Head of caudate nucleus (tissue), 42 donors: ENCODE data around the gene ADAMTS8.
"Not testable (repeated sequence)": the region's sequence is repeated elsewhere in the genome, so short reads cannot be mapped to it uniquely, and the experiment has no call there.

Experiments
- DNase-seq, 42 donors: peaks; one replicate each; pipeline versions ENCODE4 v3.0.0 to v3.0.0-alpha.2; 2020 to 2021; ENCODE audit warnings: mixed read lengths in 7 of 42
- intact Hi-C: fragments of 100-400 bp; cut with DNase I; formaldehyde crosslinking; loops from one replicate; pipeline ENCODE4 v1.15.0; 2022

The ADAMTS8 gene

GRCh38 chr11:130449310-130449990, 21.0 kb upstream of the ADAMTS8 start:
- intact Hi-C loops: no loop called here

GRCh38 chr11:130448416-130449309, 20.3 kb upstream of the ADAMTS8 start, which contains the start of gene ADAMTS15:
Gene ADAMTS15, plus strand, starts transcription at chr11:130448645. Its CDS starts 329 bp downstream, at chr11:130448974.
- DNase-seq: peak in 30 of 42 donors; percentile 18 to 72 (median 46)
- intact Hi-C loops: no loop called here

More at GRCh38 chr11:130449310-130449990, 21.0 kb upstream of the ADAMTS8 start:
- no peak for DNase-seq

GRCh38 chr11:130448039-130448415, 19.6 kb upstream of the ADAMTS8 start:
- intact Hi-C loops: no loop called here
- no peak for DNase-seq

GRCh38 chr11:130445788-130446187, 17.4 kb upstream of the ADAMTS8 start:
- DNase-seq: no peak
- intact Hi-C loops: no loop called here

DNA sequence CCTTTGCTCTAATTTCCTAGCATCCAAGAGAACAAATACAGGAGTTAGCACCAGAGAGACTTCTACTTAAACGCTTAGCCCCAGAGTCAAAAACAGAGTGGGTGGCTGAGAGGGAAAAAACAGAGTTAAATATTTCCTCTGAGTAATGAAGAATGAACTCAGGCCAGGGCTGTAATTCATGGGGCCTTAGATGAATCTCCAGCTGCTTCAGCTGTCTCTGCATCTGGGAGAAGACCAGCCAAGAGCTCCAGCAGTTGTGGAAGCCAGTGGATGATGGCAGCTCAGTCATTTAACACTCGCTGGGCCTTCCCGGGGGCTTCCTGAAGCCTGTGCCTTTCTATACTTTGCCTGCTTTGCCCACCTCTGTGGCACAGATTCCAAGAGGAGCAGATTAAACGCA, 14.3 kb upstream of the ADAMTS8 start:
- intact Hi-C loops: no loop called here
- DNase-seq: no peak

GRCh38 chr11:130441719-130442118, 13.3 kb upstream of the ADAMTS8 start:
- DNase-seq: no peak
- intact Hi-C loops: no loop called here

- intact Hi-C loops: loop anchor here (10.0 kb wide), 2 partner anchors 225 to 455 kb away; no protein-coding TSS in a partner anchor
- DNase-seq: no peak
These were observed 11.5 kb upstream of the ADAMTS8 start for GRCh38 chr11:130439876-130440275.

- no peak for DNase-seq
- intact Hi-C loops: loop anchor here (10.0 kb wide), 2 partner anchors 226 to 456 kb away; no protein-coding TSS in a partner anchor
These were observed 10.7 kb upstream of the ADAMTS8 start for GRCh38 chr11:130439160-130439519.

- intact Hi-C loops: loop anchor here (10.0 kb wide), 2 partner anchors 226 to 456 kb away; no protein-coding TSS in a partner anchor
- not testable (repeated sequence) for DNase-seq
These were observed 10.2 kb upstream of the ADAMTS8 start for GRCh38 chr11:130438401-130439159.

GRCh38 chr11:130437848-130438247, 9.4 kb upstream of the ADAMTS8 start:
- DNase-seq: no peak
- intact Hi-C loops: loop anchor here (10.0 kb wide), 2 partner anchors 227 to 457 kb away; no protein-coding TSS in a partner anchor

- no peak for DNase-seq
- intact Hi-C loops: loop anchor here (10.0 kb wide), 2 partner anchors 229 to 459 kb away; no protein-coding TSS in a partner anchor
These were observed 7.8 kb upstream of the ADAMTS8 start for GRCh38 chr11:130436171-130436570.

- intact Hi-C loops: loop anchor here (10.0 kb wide), 2 partner anchors 229 to 459 kb away; no protein-coding TSS in a partner anchor
- no peak for DNase-seq
These were observed 7.3 kb upstream of the ADAMTS8 start for GRCh38 chr11:130435671-130436070.

GRCh38 chr11:130434521-130435223, 6.3 kb upstream of the ADAMTS8 start:
- intact Hi-C loops: loop anchor here (1.0 to 10.0 kb wide), 3 partner anchors 230 to 460 kb away; no protein-coding TSS in a partner anchor
- DNase-seq: peak; percentile 57 to 93 (median 86)

- intact Hi-C loops: loop anchor here (10.0 kb wide), 2 partner anchors 231 to 461 kb away; no protein-coding TSS in a partner anchor
- no peak for DNase-seq
These were observed 4.9 kb upstream of the ADAMTS8 start for GRCh38 chr11:130433357-130433756.

DNA sequence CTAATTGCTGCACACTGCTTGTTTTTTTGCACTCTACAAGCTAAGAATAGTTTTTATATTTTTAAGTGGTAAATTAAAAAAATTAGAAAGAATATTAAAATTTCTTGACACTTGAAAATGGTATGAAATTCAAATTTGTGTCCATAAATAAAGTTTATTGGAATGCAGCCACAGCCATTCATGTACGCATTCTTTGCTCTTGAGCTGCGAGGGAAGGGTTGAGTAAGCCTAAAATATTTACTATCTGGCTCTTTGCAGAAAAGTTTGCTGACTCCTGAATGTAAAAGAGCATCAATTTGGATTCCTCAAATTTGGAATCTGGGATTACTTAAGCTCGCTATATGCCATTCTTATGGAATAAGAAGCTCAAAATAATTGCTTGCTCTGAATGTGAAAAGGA, 3.4 kb upstream of the ADAMTS8 start:
- DNase-seq: no peak
- intact Hi-C loops: loop anchor here (10.0 kb wide), 2 partner anchors 233 to 463 kb away; no protein-coding TSS in a partner anchor

DNA sequence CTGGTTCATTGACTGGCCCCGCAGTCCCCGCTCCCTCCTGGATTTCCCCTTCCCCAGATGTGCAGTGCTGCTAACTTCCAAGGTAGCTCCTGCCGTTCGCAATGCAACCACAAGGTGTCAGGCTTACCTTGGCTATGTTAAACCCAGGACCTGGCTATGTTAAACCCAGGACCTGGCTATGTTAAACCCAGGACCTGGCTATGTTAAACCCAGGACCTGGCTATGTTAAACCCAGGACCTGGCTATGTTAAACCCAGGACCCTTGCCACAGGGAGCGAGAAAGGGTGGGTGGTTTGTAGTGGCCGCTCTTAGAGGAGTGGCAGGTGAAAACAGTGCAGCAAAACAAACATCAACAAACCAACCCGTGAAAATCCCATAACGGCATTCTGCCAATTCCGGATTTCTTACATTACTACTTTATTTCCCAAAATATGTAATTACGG, 2.9 kb upstream of the ADAMTS8 start:
- intact Hi-C loops: loop anchor here (10.0 kb wide), 2 partner anchors 233 to 463 kb away; no protein-coding TSS in a partner anchor

GRCh38 chr11:130429983-130430382, 1.6 kb upstream of the ADAMTS8 start:
- intact Hi-C loops: loop anchor here (5.0 to 10.0 kb wide), 3 partner anchors 38 to 465 kb away; no protein-coding TSS in a partner anchor
- DNase-seq: no peak

More for the DNA sequence above, 2.9 kb upstream of the ADAMTS8 start:
- peak; percentile 66 to 94 (median 84) for DNase-seq
